Epithelial cell of esophagus (primary cell): ENCODE measurements around the gene ZNF680.

Source experiments
- DNase-seq: peaks from one replicate; pipeline ENCODE4 v3.0.0; 2010; ENCODE audit warnings: low read depth
- H3K4me3 ChIP-seq: 2 replicates; pipeline ENCODE4 v1.5.1; 2011; ENCODE audit warnings: mild to moderate bottlenecking, low read length, control low read depth
- CTCF ChIP-seq: IDR thresholded peaks from 2 replicates; pipeline ENCODE4 v1.5.1; 2011; ENCODE audit warnings: low read depth, mild to moderate bottlenecking, low read length, control low read depth, inconsistent platforms; ENCODE audit not compliant: insufficient read depth; ENCODE audit errors: missing control alignments

ZNF680 gene

GRCh38 chr7:64603271-64603670, 40.4 kb upstream of the ZNF680 start:
- DNase-seq = no peak
- no peak for TF ChIP-seq CTCF
- no peak overlapping the region for H3K4me3 ChIP-seq

- DNase-seq = peak; percentile 15
- no peak overlapping the region for H3K4me3 ChIP-seq
- no peak for TF ChIP-seq CTCF
These were observed 39.6 kb upstream of the ZNF680 start for GRCh38 chr7:64602518-64602917.

- H3K4me3 ChIP-seq = no peak overlapping the region
- TF ChIP-seq CTCF = no peak
- DNase-seq = no peak
These were observed 39.2 kb upstream of the ZNF680 start for GRCh38 chr7:64602086-64602485.

GRCh38 chr7:64599359-64599758, 36.5 kb upstream of the ZNF680 start:
- DNase-seq = peak; percentile 37
- no peak for TF ChIP-seq CTCF
- H3K4me3 ChIP-seq = no peak overlapping the region

GRCh38 chr7:64590971-64591370, 28.1 kb upstream of the ZNF680 start:
- no peak for TF ChIP-seq CTCF
- no peak overlapping the region for H3K4me3 ChIP-seq
- no peak for DNase-seq

- H3K4me3 ChIP-seq = no peak overlapping the region
- no peak for TF ChIP-seq CTCF
- DNase-seq = no peak
These were observed 19.3 kb upstream of the ZNF680 start for GRCh38 chr7:64581926-64582894.

DNA sequence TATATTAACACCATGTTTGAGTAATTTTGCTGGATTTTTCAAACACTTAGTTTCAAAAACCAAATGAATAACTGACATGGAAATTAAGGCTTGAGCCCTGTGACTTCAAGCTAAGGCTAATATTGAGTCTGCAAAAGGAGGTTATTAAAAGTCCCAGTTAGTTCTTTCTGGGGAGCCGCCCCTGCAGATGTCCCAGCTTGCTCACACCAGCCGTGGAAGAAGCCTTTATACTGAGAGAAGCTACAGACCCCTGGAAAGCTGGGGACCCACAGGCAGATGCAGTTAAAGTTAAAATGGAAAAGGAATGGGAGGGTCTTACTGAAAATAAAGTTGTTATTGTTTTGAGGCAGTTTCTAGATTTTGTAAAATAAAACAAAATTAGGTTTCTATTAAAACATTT, 18.5 kb upstream of the ZNF680 start:
- no peak for TF ChIP-seq CTCF
- no peak overlapping the region for H3K4me3 ChIP-seq
- no peak for DNase-seq
